Measurements from ENCODE around the gene RPAIN.
"Not testable (repeated sequence)": the region's sequence is repeated elsewhere in the genome, so short reads cannot be mapped to it uniquely, and the experiment has no call there.

The RPAIN gene

DNA sequence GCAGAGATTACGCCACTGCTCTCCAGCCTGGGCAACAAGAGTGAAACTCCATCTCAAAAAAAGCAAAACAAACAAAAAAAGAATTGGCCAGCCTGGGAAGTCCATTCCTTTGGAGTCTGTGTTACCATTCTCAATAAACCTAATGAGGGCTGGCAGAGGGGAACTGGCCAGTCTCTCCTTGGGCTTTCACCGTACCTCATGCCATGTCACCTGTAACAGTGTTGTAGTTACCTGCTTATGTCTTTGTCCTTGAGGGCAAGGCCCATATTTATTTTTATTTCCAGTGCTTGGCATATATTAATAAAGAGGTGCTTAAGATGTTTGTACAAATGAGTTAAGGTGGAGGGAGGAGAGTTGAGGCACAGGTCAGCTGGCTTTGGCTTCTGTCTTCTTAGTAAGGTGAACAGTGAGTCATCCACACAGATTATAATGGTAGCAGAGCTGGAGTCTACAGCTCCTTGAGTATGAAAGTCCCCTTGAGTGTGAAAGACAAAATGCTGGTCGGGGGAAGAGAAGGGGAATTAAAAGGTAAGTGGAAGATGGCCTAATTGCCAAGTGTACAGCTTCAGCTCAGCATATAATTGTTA lies 10.5 kb downstream of the RPAIN start:
- DNase-seq = no peak

GRCh38 chr17:5431234-5431633 lies 11.3 kb downstream of the RPAIN start:
- DNase-seq = not testable (repeated sequence)

GRCh38 chr17:5431949-5432556 lies 12.1 kb downstream of the RPAIN start:
- no peak for DNase-seq

- no peak for DNase-seq
Observed at GRCh38 chr17:5434984-5435383, 15.0 kb downstream of the RPAIN start.

DNA sequence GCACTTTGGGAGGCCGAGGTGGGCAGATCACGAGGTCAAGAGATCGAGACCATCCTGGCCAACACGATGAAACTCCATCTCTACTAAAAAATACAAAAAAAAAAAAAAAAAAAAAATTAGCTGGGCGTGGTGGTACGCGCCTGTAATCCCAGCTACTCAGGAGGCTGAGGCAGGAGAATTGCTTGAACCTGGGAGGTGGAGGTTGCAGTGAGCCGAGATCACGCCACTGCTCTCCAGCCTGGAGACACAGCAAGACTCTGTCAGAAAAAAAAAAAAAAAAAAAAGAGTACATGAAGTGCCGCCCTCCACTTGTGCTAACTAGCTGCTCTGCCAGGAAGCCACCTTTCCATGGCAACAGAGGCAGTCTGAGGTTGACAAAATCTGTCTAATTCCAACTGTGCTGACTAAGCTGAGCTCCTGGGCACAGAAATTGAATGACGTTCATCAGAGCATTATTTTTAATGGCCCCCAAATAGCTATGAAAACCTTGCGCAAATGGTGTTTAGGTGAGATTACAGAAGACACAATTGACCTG lies 15.9 kb downstream of the RPAIN start:
- DNase-seq = not testable (repeated sequence)

GRCh38 chr17:5437721-5438317 lies 17.8 kb downstream of the RPAIN start:
- no peak for DNase-seq

DNA sequence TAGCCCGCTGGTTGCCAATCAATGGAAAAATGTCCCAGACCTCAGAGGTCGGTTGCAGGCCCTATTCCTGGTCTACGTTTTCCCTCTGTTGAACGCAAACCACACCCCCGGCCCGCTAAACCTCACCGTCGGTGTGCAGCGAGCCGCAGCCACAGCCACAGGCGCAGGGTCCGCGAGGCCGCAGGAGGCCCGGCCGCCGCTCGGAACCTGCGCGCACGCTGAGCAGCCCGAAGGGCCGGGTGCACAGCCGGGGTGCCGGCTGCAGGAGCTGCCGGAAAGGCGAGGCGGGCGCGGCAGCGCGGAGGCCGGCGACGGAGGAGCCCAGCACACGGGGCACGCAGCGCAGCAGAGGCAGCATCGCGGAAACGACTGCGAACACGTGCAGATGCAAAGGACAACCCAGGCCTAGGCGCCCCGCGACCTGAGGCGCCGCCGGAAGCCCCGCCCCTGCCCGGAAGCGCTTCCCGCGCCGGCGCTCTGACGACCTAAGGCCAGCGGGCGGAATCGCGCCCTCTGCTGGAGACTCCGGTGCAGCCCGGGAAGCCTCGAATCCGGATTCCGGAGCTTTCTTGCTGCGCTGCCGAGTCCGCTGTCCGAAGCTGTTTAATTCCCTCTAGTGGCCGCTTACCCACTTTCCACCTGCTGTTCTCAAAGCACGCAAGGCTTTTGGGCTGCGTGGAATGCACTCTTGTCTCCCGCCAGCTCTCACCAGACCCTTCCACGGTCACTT lies 18.9 kb downstream of the RPAIN start, which contains the start of gene C1QBP:
Gene C1QBP (minus strand): TSS at position 440 of the 730 bp plus-strand sequence. CDS start 82 bp downstream, at position 358.
- DNase-seq = peak; percentile 78

- no peak for DNase-seq
Observed at GRCh38 chr17:5439446-5439764, 19.4 kb downstream of the RPAIN start.

GRCh38 chr17:5443728-5444127 lies 23.7 kb downstream of the RPAIN start:
- DNase-seq = no peak

GRCh38 chr17:5444209-5444608 lies 24.2 kb downstream of the RPAIN start:
- DNase-seq = no peak

GRCh38 chr17:5446786-5447185 lies 26.8 kb downstream of the RPAIN start:
- no peak for DNase-seq

- DNase-seq = no peak
Observed at GRCh38 chr17:5464717-5465507, 44.9 kb downstream of the RPAIN start.

DNA sequence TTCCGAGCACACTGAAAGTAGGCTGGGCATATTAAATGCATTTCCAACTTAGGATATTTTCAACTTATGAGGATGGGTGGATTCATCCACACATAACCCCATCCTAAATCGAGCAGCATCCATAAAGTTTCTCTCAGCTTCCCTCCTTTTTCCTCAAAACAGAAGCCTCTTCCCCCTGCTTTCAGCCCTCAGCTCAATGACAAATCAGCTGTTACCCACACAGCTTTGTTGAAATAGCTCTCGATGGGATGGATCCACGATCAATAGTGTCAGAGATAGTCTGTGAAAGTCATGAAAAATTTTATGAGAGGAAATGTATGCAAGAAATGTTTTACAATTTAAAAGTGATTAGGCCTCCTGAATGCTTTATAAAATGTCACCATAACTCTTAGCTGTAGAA lies 46.3 kb downstream of the RPAIN start:
- DNase-seq = no peak

- DNase-seq = no peak
Observed at GRCh38 chr17:5467416-5467815, 47.4 kb downstream of the RPAIN start.

GRCh38 chr17:5468075-5468473 lies 48.1 kb downstream of the RPAIN start:
- DNase-seq = no peak

DNA sequence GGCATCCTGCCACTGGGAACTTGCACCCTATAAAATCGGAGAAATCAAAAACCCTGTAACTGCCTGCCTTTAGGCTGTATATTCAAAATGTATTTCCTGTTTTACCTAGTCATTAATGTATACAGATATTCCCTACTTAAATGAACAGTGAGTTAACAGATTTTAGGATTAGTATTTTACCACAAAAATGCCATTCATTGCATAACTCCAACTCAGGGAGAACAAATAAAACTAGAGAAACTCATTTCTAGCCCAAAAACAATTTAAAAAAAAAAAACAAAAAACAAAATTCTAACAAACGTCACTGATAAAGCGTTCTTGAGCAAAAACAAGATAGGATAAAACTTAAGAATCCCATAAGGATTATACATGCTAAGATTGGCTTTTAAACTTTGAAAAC lies 52.5 kb downstream of the RPAIN start:
- DNase-seq = no peak

DNA sequence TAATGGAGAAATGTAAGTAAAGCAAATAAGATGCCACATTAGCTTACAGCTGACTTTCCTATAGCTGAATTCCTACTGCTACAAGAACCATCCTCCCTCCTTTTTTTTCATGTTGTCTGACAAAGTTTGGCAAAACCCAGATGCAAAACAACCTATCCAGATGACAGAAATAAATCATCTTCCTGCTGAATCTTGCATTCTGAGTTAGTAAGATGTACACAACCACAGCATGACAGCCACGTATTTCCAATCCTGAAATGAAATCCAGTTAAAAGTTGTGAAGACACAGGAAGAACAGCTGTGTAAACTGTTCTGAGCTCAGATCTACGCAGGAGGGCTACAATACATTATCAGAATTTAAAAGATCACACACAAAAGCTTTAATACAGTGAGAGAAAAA lies 53.9 kb downstream of the RPAIN start:
- no peak for DNase-seq

- no peak for DNase-seq
Observed at GRCh38 chr17:5478992-5479391, 59.0 kb downstream of the RPAIN start.

DNA sequence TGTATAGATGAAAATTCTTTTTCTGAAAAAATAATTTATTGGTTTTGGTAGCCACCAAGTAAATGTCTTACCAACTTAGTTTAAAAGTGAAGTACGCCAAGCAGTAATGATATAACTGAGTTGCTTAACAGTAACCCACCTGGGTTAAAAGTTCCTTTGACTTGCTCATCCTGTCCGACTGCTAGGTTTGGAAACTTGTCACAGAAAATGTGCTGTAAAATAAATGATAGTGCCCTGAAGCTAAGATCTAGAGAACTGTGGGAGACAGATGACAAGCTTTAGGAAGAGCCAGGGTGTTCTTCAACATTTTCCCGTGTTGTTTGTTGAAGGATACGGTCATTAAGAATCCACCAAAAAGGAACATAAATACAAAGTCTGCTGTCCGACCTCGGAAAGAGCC lies 61.0 kb downstream of the RPAIN start:
- DNase-seq = no peak

GRCh38 chr17:5481451-5481850 lies 61.5 kb downstream of the RPAIN start:
- no peak for DNase-seq
